Stimulated activated CD4-positive, alpha-beta T cell treated with anti-CD3 and anti-CD28 coated beads, Interleukin-15, amount 100 ng/mL, for 24 hours (primary cell): Measurements from ENCODE around the gene TMEM161A.
"Not testable (repeated sequence)": the region's sequence is repeated elsewhere in the genome, so short reads cannot be mapped to it uniquely, and the experiment has no call there.

ENCODE experiments used
- DNase-seq: peaks from one replicate; pipeline ENCODE4 v3.0.0-alpha.2; 2020

The TMEM161A gene

GRCh38 chr19:19154768-19155494, 16.7 kb upstream of the TMEM161A start:
- DNase-seq, result no peak

DNA sequence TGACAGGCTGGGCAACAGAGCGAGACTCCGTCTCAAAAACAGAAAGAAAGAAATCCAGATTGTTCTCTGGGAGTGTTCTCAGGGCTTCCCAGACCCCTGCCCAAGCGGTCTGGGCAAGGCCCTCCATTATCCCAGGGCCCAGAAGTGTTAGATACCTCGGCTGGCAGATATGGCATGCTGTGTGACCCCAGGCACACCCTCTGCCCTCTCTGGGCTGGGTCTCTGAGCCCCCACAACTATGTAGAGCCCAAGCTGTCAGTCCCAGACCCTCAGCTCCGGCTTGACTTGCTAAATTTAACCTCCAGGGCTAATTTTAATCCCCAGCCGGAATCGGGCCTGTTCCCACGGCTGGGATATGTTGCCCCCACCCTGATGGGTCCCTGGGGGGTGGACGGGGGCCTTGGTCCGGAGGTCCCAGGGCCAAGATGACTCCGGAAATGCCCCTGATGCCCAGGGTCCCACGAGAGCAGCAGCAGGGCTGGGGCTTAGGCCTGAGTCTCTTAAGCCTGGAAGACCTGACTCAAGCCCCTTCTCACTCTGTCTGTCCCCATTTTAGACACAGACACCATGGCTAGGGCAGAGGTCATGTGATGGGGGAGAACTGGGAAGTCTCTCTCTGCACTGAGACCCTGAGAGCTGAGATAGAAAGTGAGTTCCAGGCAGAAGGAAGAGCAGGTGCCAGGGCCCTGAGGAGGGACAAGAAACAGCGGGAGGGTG, 14.5 kb upstream of the TMEM161A start:
- no peak for DNase-seq

DNA sequence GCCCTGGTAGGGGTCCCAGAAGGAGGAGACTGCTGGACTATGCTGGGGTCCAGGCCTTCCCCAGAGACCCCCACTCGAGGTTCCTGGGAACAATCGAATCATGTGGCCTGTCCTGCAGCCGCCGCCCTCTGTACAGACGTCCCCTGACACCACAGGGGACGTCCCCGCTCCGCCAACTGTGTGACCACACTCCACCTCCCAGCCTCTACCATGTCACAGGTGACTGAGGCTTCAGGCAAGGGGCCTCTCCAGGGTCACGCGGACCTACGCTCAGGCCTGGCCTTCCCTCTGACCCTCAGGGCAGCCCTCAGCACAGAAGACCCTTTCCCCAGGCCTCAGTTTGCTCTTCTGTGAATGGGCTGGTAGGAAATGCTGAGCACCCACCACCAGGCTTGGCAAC, 13.1 kb upstream of the TMEM161A start:
- DNase-seq, result no peak

DNA sequence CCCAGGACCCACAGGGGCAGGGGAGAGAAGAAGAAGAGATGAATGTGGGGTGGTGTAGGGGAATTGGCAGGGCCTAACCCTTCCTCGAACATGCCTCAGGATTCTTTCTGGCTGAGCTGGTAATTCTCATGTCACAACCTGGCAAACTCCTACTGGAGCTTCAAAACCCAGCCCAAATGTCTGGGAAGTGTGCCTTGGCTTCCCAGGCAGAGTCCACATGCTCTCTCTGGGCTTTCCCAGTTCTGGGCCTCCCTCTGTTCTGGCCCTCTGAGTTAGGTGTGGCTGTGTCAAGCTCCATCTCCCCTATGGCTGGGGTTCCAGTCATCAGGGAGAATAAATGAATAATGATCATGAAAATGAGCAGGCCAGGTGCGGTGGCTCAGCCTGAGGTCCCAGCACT, 11.2 kb upstream of the TMEM161A start:
- DNase-seq, result no peak

DNA sequence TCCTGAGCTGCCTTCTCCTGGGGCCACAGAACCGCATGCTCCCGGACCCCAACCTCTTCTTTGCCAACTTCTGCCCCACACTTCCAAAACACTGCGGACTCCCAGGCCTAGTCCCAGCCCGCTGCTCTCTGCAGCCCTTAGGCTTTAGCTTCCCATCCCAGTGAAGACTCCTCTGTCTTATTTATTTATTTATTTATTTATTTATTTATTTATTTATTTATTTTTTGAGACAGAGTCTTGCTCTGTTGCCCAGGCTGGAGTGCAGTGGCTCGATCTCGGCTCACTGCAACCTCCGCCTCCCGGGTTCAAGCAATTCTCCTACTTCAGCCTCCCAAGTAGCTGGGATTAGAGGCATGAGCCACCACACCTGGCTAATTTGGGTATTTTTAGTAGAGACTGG, 10.2 kb upstream of the TMEM161A start:
- not testable (repeated sequence) for DNase-seq

- DNase-seq, result no peak
Observed at GRCh38 chr19:19147344-19147743, 9.1 kb upstream of the TMEM161A start.

DNA sequence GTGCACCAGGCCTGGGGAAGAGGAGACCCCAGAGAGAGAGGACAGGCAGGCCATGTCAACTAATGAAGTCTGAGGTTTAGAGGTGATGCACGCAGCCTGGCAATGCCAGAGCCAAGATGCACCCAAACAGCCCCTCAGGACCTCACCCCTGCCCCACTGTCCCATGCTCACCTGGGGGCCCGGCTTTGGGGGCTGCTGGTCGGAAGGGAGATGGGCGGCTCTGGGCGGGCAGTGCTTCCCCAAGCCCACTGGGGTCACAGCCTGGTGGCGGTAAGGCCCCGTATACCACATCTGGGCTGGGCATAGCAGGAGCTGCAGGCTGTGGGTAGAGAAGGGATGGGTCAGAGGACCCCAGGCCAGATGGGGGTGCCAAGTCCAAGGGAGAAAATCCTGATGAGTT, 8.6 kb upstream of the TMEM161A start:
- DNase-seq, result no peak

DNA sequence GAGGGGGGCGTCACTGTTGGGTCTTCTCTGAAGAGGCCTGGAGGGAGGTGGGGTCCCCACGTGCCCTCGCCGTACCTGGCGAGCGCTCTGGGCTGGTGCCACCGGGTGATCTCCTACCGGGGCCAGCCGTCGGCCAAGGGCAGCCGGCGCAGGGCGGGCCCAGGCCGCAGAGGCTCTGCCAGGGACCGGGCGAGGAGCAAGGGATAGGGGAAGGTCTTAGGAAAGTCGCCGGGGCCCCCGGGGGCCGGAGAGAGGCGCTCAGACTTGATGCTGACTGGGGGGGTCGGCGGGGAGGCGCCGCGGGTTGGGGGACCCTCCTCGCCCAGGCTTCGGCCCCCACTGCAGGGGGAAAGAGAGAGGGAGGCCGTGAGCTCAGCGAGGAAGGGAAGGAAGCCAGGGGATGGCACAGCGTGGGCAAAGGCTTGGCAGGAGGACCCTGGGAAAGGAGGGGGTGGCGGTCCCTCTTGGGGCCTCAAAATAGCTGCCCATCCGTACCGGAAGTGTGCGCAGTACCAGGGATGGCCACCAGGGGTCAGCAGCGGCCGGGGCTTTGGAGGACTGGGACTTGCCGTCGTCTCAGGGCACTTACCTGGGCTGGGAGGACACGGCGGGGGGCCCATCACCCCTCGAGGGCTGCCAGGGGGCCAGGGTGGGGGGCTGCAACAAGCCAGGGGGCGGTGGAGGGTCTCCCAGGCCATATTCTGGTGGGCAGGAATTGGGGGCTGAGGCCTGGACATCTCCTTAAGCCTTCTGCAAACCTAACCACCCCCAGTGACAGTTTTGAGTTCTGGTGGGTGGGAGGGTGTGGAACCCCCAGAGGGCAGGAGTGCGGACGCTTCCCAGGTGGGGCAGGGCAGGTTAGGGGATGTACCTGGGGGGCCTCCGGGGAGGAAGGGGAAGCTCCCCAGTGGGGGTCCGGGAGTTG, 7.7 kb upstream of the TMEM161A start:
- DNase-seq, result peak; percentile 88

DNA sequence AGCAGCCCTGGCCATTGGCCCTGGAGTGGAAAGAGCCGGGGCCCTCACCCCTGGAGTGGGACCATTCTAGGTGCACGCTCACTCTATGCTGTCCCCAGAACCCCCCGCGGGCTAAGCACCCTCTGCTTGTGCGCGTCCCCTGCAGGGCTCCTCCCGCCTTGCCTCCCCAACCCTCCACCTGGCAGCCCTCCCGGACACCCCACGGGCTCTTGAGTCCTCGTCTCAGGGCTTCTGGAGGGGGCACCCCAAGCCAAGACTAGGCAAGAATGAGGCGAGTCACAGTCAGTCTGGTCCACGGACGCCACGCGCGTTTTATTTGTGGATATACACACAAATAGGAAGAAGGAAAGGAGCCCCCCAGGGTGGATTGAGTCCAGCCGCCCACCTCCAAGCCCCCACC, 7.0 kb upstream of the TMEM161A start:
- no peak for DNase-seq

DNA sequence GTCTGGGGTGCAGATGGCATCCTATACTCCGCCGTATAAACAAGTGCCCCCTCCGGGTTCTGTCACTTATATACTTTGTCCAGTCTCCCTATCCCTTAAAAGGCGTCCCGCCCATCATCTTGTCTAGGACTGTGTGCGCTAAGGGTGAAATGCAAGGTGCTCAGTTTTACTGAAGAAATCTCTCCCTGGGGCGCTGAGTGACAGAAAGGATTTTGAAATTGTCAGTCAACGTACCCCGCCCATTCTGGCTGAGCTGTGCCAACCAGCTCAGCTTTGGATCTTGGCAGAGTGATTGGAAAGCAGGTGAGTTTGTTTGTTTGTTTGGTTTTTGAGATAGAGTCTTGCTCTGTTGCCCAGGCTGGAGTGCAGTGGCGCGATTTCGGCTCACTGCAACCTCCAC, 4.1 kb upstream of the TMEM161A start:
- DNase-seq, result no peak

DNA sequence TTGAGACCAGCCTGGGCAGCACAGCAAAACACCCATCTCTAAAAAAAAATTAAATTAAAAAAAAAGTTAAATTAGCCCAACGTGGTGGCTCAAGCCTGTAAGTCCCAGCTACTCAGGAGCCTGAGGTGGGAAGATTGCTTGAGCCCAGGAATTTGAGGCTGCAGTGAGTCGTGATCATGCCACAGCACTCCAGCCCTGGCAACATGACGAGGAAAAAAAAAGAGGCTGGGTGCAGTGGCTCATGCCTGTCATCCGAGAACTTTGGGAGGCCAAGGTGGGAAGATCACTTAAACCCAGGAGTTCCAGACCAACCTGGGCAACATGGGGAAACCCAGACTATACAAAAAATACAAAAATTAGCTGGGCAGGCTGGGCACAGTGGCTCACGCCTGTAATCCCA, 2.2 kb upstream of the TMEM161A start:
- no peak for DNase-seq

DNA sequence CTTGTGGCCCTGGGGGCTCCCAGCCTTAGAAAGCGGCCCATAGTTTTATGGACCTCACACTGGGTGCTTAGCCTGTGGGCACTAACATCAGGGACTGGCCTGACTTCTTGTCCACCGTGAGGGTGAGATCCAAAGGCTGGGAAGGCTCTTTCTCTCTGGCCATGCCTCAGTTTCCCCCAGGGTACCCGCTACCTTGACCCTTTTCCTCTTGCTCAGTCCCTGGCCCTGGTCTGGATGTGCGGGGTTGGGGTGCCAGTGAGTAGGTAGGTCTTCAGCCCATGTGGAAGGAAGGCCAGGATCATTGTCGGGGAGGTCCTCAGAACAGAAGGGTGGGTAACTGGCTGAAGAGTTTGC, 1.6 kb upstream of the TMEM161A start:
- no peak for DNase-seq

- DNase-seq, result peak; percentile 17
Observed at GRCh38 chr19:19137556-19138108, 646 bp downstream of the TMEM161A start.

- not testable (repeated sequence) for DNase-seq
Observed at GRCh38 chr19:19135713-19136112, 2.6 kb downstream of the TMEM161A start.

DNA sequence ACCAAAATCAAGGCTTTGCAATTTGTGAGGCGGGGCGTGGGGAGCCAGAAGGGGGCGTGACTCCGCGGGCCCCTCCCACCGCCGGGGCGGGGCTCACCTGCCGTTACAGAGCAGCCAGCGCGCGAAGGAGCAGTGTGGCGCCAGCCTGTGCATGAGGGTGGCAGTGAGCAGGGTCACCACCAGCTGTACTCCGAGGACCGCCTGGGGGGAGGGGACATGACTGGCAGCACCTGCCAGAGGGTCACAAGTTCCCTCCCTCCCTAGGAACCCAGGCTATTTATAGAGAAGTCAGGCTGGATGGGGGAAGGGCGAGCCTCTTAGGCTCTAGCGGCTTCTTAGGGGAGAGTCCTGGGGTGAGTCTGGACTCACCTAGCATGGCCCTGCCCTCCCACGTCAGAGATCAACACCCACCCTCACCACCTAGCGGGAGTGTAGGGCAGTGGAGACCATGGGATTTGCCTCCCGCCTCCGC, 3.6 kb downstream of the TMEM161A start:
- DNase-seq, result peak; percentile 53

DNA sequence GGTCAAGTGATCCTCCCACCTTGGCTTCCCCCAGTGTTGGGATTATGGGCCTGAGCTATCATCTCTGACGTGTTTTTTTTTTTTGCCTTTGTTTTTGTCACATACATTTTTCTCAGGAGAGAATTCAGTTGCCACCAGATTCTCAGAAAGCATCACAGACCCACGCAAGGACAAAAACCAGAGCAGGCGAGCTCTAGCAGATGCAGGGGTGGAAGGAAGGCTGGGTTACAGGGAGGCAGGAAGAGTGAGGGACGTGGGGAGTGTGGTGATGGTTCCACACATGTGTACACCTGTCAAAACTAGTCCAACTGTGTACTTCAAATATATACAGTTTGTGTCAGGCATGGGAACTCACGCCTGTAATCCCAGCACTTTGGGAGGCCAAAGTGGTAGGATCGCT, 4.3 kb downstream of the TMEM161A start:
- DNase-seq, result no peak

GRCh38 chr19:19132912-19133311, 5.4 kb downstream of the TMEM161A start:
- DNase-seq, result no peak

DNA sequence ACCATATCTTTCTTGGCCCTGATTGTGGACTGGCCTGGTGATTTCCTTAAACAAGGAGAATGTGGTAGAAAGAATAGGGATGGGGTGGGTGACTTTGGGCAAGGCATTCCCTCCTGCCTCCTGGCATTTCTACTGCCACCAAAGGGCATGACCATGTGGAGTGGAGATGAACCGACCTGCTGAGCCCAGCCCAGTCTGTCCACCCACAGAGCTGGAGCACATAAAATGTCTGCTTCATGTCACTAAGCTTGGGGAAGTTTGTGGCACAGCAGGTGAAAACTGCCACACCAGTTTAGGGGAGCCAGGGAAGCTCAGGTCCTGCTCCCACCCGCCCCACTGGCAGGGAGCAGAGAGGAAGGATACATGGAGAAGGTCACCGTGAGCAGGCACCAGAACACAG, 6.3 kb downstream of the TMEM161A start:
- no peak for DNase-seq

DNA sequence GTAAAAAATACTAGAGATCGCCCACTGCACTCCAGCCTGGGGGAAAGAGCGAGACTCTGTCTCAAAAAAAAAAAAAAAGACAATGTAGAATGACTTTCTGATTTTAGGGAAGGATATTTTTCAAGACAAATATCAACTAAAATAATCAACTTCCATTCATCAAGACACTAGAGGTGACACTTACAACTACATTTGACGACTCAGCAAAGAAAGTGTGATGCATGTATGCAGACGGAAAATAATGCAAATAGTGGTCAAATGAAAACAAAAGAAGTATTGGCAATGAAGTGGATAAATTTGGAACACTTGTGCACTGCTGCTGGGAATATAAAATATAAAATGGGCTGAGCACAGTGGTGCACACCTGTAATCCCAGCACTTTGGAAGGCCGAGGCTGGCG, 12.2 kb downstream of the TMEM161A start:
- no peak for DNase-seq

DNA sequence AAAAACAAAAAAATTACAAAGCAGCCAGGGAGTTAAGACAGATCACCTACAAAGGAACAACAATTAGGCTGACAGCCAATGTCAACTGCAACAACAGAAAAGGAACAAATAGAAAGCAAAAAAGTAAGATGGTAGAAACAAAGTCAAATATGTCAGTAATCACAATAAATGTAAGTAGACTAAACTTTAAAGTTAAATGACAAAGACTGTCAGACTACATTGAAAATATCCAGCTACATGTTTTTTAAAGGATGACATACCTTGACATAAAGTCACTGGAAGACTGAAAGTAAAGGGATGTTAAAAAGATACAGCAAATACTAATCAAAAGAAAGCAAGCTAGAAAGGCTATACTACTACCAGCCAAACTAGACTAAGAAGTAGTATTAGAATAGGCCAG, 14.9 kb downstream of the TMEM161A start:
- DNase-seq, result no peak

DNA sequence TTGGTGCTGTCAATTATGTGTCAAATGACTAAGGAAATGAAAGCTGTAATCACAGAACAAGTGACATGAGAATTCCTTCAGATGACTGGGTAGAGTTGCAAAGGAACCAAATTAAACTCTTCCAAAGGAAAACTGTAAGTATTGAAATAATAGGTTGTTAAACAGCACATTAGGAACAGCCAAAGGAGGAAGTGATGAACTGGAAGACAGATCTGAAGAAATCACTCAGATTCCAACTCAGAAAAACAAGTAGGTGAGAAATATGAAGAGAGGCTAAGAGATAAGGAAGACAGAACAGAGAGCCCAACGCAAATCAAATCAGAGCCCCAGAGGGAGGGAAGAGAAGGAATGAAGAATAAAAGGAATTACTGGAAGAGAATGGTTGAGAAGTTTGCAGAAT, 15.4 kb downstream of the TMEM161A start:
- DNase-seq, result no peak

DNA sequence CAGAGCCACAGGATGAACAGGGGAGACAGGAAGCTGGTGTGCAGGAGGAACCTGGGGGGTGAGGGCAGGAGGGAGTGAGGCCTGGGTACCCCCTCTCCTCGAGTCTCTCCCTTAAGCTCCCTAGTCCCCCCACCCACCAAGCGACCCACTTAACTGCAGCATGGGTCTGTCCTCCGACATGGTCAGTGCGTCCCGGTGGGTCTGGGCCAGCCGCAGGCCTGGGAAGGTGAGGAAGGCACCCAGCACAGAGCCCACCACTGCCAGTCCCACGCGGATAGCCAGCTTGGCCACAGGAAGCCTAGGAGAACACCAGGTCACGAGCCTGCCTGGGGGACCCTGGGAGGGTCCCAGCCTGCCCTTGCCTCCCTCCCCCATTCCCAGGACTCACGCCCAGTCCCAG, 16.9 kb downstream of the TMEM161A start:
- DNase-seq, result no peak
